HepG2 (cell line): Measurements from ENCODE around the gene FAM222B. TPM values are rescaled to one million over a fixed set of nuclear protein-coding genes. Genes with fewer than 3 reads are reported as not detected.

Source experiments
- CCAR2 ChIP-seq: fragments of 200-400 bp; formaldehyde crosslinking; optimal IDR thresholded peaks from 2 replicates; pipeline ENCODE3; 2018; ENCODE audit warnings: low read depth, mild to moderate bottlenecking, low read length, moderate library complexity
- CHD4 ChIP-seq: fragments of 200-600 bp; sonication (generic); IDR thresholded peaks from 2 replicates; pipeline ENCODE4 v1.7.0; 2017; ENCODE audit warnings: mild to moderate bottlenecking, low read length, borderline replicate concordance
- MAFF ChIP-seq: IDR thresholded peaks from 2 replicates; pipeline ENCODE4 v1.6.1; 2011; ENCODE audit warnings: low read depth, low read length, improper control_type of control experiment
- MBNL3 ChIP-seq: fragments of 250-450 bp; sonication (Bioruptor Pico); conservative IDR thresholded peaks from 2 replicates; pipeline ENCODE4 v1.8.0; 2022; ENCODE audit warnings: mild to moderate bottlenecking, inconsistent platforms
- MEF2D ChIP-seq: sonication (generic); formaldehyde crosslinking; IDR thresholded peaks from 2 replicates; pipeline ENCODE4 v1.5.1; 2020; ENCODE audit warnings: mild to moderate bottlenecking, missing genetic modification reagents
- POGK ChIP-seq: sonication (generic); formaldehyde crosslinking; conservative IDR thresholded peaks from 2 replicates; pipeline ENCODE4 v1.8.0; 2022; ENCODE audit warnings: mild to moderate bottlenecking, moderate library complexity, missing genetic modification reagents
- RARG ChIP-seq: sonication (generic); formaldehyde crosslinking; IDR thresholded peaks from 2 replicates; pipeline ENCODE4 v1.4.0; 2020; ENCODE audit warnings: low read depth, mild to moderate bottlenecking, missing genetic modification reagents
- RFX5 ChIP-seq: IDR thresholded peaks from 2 replicates; pipeline ENCODE4 v1.6.1; 2011; ENCODE audit warnings: low read depth, low read length, improper control_type of control experiment
- SIN3B ChIP-seq: fragments of 150-350 bp; IDR thresholded peaks from 2 replicates; pipeline ENCODE4 v1.6.1; 2014; ENCODE audit warnings: low read length
- SIX1 ChIP-seq: sonication (generic); formaldehyde crosslinking; IDR thresholded peaks from 2 replicates; pipeline ENCODE4 v1.4.0; 2020; ENCODE audit warnings: missing genetic modification reagents, borderline replicate concordance
- SMAD9 ChIP-seq: sonication (generic); formaldehyde crosslinking; IDR thresholded peaks from 2 replicates; pipeline ENCODE4 v1.5.1; 2020; ENCODE audit warnings: mild to moderate bottlenecking, missing genetic modification reagents
- SP4 ChIP-seq: sonication (generic); formaldehyde crosslinking; IDR thresholded peaks from 2 replicates; pipeline ENCODE4 v1.8.1; 2023; ENCODE audit warnings: mild to moderate bottlenecking, missing genetic modification reagents
- TEAD3 ChIP-seq: optimal IDR thresholded peaks from 2 replicates; pipeline ENCODE3; 2016; ENCODE audit warnings: borderline replicate concordance
- ZEB1 ChIP-seq: IDR thresholded peaks from 2 replicates; pipeline ENCODE4 v1.6.1; 2012; ENCODE audit warnings: mild to moderate bottlenecking, low read depth, inconsistent platforms; ENCODE audit not compliant: insufficient replicate concordance
- ZFP90 ChIP-seq: sonication (generic); formaldehyde crosslinking; IDR thresholded peaks from 2 replicates; pipeline ENCODE4 v1.8.0; 2022; ENCODE audit warnings: missing genetic modification reagents, mild to moderate bottlenecking, inconsistent platforms, borderline replicate concordance
- ZNF274 ChIP-seq: sonication (generic); formaldehyde crosslinking; IDR thresholded peaks from 2 replicates; pipeline ENCODE4 v1.5.1; 2020; ENCODE audit warnings: mild to moderate bottlenecking, missing genetic modification reagents
- ZNF460 ChIP-seq: sonication (generic); formaldehyde crosslinking; IDR thresholded peaks from 2 replicates; pipeline ENCODE4 v1.5.1; 2020; ENCODE audit warnings: missing genetic modification reagents, mild to moderate bottlenecking, borderline replicate concordance
- ZNF7 ChIP-seq: IDR thresholded peaks from 2 replicates; pipeline ENCODE4 v1.6.1; 2016; ENCODE audit warnings: missing biosample characterization, missing genetic modification reagents
- polyA plus RNA-seq, 8 experiments: library from polyadenylated mRNA; depleted of rRNA in 3 of 8; stranded (reverse) in 7 of 8; unstranded in 1 of 8; fragments of >200 nt; fragmentation: Illumina TruSeq in 4 of 8; extraction: Trizol in 4 of 8; gene quantifications; 2 replicates each; pipeline versions ENCODE4 v1.2.1 to v1.2.3, GENCODE V29; 2011 to 2016; ENCODE audit warnings: low read depth in 4 of 8, missing spikeins in 1 of 8, mixed read lengths in 1 of 8; ENCODE audit not compliant: insufficient read depth in 1 of 8
- total RNA-seq, 5 experiments: library from RNA; depleted of rRNA; stranded (reverse); fragments of >200 nt; fragmentation: Illumina TruSeq; extraction: Trizol; gene quantifications; 2 replicates each; pipeline ENCODE4 v1.2.3, GENCODE V29; 2016; ENCODE audit warnings: low read depth in 1 of 5
- TF ChIP-seq, protein P1 (sequence below): sonication (generic); formaldehyde crosslinking; IDR thresholded peaks from 2 replicates; pipeline ENCODE4 v1.8.0; 2022; ENCODE audit warnings: mild to moderate bottlenecking, missing genetic modification reagents
- TF ChIP-seq, protein P2 (sequence below): sonication (generic); formaldehyde crosslinking; IDR thresholded peaks from 2 replicates; pipeline ENCODE4 v1.4.0; 2020; ENCODE audit warnings: missing genetic modification reagents, borderline replicate concordance
- TF ChIP-seq, protein P3 (sequence below): sonication (generic); formaldehyde crosslinking; IDR thresholded peaks from 2 replicates; pipeline ENCODE4 v1.9.0; 2021; ENCODE audit warnings: missing genetic modification reagents, borderline replicate concordance

FAM222B gene
- total and polyA plus RNA-seq, 2 of the 13 experiments (the other 11 are each of a cell fraction or from before 2014, with no cell fraction given): 3.5 to 7.3 TPM

- TF ChIP-seq POGK (CRISPR knock-in tag) (no peak), CHD4 (no peak), TEAD3 (CRISPR knock-in tag) (peak; percentile 55), MBNL3 (CRISPR knock-in tag) (no peak), SIN3B (no peak), CCAR2 (no peak), RARG (CRISPR knock-in tag) (no peak), RFX5 (no peak), MAFF (no peak), SMAD9 (CRISPR knock-in tag) (no peak), ZFP90 (CRISPR knock-in tag) (0 out of 2 replicates have a peak, but pooled peaks have one; percentile 20), ZEB1 (peak; percentile 9), ZNF274 (CRISPR knock-in tag) (no peak), ZNF7 (no peak), MEF2D (CRISPR knock-in tag) (peak; percentile 50; the same call in 1 of the 2 replicates), ZNF460 (CRISPR knock-in tag) (0 out of 2 replicates have a peak, but pooled peaks have one; percentile 20), SP4 (peak; percentile 88), SIX1 (CRISPR knock-in tag) (no peak)
- TF ChIP-seq, protein P1, sequence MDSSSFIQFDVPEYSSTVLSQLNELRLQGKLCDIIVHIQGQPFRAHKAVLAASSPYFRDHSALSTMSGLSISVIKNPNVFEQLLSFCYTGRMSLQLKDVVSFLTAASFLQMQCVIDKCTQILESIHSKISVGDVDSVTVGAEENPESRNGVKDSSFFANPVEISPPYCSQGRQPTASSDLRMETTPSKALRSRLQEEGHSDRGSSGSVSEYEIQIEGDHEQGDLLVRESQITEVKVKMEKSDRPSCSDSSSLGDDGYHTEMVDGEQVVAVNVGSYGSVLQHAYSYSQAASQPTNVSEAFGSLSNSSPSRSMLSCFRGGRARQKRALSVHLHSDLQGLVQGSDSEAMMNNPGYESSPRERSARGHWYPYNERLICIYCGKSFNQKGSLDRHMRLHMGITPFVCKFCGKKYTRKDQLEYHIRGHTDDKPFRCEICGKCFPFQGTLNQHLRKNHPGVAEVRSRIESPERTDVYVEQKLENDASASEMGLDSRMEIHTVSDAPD: 0 out of 2 replicates have a peak, but pooled peaks have one; percentile 31
- TF ChIP-seq, protein P2, sequence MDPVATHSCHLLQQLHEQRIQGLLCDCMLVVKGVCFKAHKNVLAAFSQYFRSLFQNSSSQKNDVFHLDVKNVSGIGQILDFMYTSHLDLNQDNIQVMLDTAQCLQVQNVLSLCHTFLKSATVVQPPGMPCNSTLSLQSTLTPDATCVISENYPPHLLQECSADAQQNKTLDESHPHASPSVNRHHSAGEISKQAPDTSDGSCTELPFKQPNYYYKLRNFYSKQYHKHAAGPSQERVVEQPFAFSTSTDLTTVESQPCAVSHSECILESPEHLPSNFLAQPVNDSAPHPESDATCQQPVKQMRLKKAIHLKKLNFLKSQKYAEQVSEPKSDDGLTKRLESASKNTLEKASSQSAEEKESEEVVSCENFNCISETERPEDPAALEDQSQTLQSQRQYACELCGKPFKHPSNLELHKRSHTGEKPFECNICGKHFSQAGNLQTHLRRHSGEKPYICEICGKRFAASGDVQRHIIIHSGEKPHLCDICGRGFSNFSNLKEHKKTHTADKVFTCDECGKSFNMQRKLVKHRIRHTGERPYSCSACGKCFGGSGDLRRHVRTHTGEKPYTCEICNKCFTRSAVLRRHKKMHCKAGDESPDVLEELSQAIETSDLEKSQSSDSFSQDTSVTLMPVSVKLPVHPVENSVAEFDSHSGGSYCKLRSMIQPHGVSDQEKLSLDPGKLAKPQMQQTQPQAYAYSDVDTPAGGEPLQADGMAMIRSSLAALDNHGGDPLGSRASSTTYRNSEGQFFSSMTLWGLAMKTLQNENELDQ (CRISPR knock-in tag): no peak
- TF ChIP-seq, protein P3, sequence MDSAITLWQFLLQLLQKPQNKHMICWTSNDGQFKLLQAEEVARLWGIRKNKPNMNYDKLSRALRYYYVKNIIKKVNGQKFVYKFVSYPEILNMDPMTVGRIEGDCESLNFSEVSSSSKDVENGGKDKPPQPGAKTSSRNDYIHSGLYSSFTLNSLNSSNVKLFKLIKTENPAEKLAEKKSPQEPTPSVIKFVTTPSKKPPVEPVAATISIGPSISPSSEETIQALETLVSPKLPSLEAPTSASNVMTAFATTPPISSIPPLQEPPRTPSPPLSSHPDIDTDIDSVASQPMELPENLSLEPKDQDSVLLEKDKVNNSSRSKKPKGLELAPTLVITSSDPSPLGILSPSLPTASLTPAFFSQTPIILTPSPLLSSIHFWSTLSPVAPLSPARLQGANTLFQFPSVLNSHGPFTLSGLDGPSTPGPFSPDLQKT (CRISPR knock-in tag): no peak
Measured at GRCh38 chr17:28728364-28729200, 114.0 kb downstream of the FAM222B start, which contains the start of gene NEK8 (continued).
